Panc1 (cell line): ENCODE results near the gene SLC16A1. TPM values are rescaled to one million over a fixed set of nuclear protein-coding genes. Genes with fewer than 3 reads are reported as not detected.

Experiments
- ATAC-seq: fragments of 200-7000 bp; cut with Tn5 transposase; 2 replicates; pipeline ENCODE4 v1.9.1; 2020; ENCODE audit warnings: mild to moderate bottlenecking, moderate library complexity
- BruUV-seq: library from RNA; stranded (reverse); fragments of 400-500 nt; replicated peaks from 2 replicates; lab custom pipeline; 2021; lab: Mats Ljungman, UMichigan
- CTCF ChIA-PET: fragments of 300-600 bp; sonication (Branson Sonifier 250); formaldehyde crosslinking; loops from one replicate; lab custom pipeline; 2022; ENCODE audit warnings: antibody characterized with exemption; lab: Charles Lee
- POLR2A ChIA-PET: fragments of 300-600 bp; sonication (Branson Sonifier 250); formaldehyde crosslinking; loops from one replicate; lab custom pipeline; 2022; ENCODE audit warnings: antibody characterized with exemption; lab: Charles Lee
- DNase-seq: peaks from one replicate; pipeline ENCODE4 v3.0.0-alpha.2; 2010; ENCODE audit warnings: low read depth, low spot score
- H3K27ac ChIP-seq: 2 replicates; pipeline ENCODE4 v1.5.1; 2011; ENCODE audit warnings: mild to moderate bottlenecking, low read length, inconsistent platforms
- H3K27me3 ChIP-seq: fragments of 200-500 bp; sonication (Bioruptor generic); 2 replicates; pipeline ENCODE4 v1.6.0; 2014; ENCODE audit warnings: low read length, inconsistent platforms; ENCODE audit not compliant: control insufficient read depth, insufficient read depth
- H3K36me3 ChIP-seq: fragments of 200-500 bp; sonication (Bioruptor generic); 2 replicates; pipeline ENCODE4 v1.5.1; 2014; ENCODE audit warnings: inconsistent platforms, mild to moderate bottlenecking, low read length, moderate library complexity; ENCODE audit not compliant: control insufficient read depth, insufficient read depth
- H3K4me1 ChIP-seq: 2 replicates; pipeline ENCODE4 v1.5.1; 2011; ENCODE audit warnings: inconsistent platforms, mild to moderate bottlenecking, low read length, moderate library complexity; ENCODE audit not compliant: control insufficient read depth, insufficient read depth
- H3K4me3 ChIP-seq, 2 experiments: 2 replicates each; pipeline ENCODE4 v1.5.1; 2011 to 2012; ENCODE audit warnings: low read depth in 2 of 2, low read length in 2 of 2, mild to moderate bottlenecking in 2 of 2, inconsistent platforms in 1 of 2, moderate library complexity in 1 of 2
- H3K9me3 ChIP-seq: fragments of 200-500 bp; sonication (Bioruptor generic); 2 replicates; pipeline ENCODE4 v1.5.1; 2014; ENCODE audit warnings: low read depth, mild to moderate bottlenecking, inconsistent platforms, low read length, moderate library complexity; ENCODE audit not compliant: control insufficient read depth, insufficient read depth
- CTCF ChIP-seq: fragments of 450-650 bp; IDR thresholded peaks from 2 replicates; pipeline ENCODE4 v1.5.1; 2017; ENCODE audit warnings: mild to moderate bottlenecking
- POLR2AphosphoS5 ChIP-seq: IDR thresholded peaks from 2 replicates; pipeline ENCODE4 v1.6.1; 2012; ENCODE audit warnings: mild to moderate bottlenecking, low read depth, low read length, moderate library complexity
- REST ChIP-seq, 2 experiments: IDR thresholded peaks; 2 replicates each; pipeline ENCODE4 v1.6.1; 2011 to 2012; ENCODE audit warnings: low read depth in 2 of 2, control low read depth in 1 of 2, low read length in 1 of 2, mild to moderate bottlenecking in 1 of 2, moderate library complexity in 1 of 2; ENCODE audit not compliant: insufficient read depth in 1 of 2
- SIN3A ChIP-seq: IDR thresholded peaks from 2 replicates; pipeline ENCODE4 v1.6.1; 2012; ENCODE audit warnings: low read depth, mild to moderate bottlenecking, low read length, moderate library complexity, borderline replicate concordance; ENCODE audit not compliant: insufficient read depth
- TCF7L2 ChIP-seq: IDR thresholded peaks from 2 replicates; pipeline ENCODE4 v1.6.1; 2011; ENCODE audit warnings: mild to moderate bottlenecking, low read depth, low read length, inconsistent platforms
- in situ Hi-C: cut with HindIII; loops from 2 replicates; pipeline ENCODE4 v1.10.0; 2016; ENCODE audit warnings: low sequenced_read_pairs, low pct_unique_long_range_greater_than_20kb
- intact Hi-C: fragments of 100-400 bp; cut with micrococcal nuclease; formaldehyde crosslinking; loops from one replicate; pipeline ENCODE4 v1.10.0; 2022; ENCODE audit not compliant: unreplicated experiment
- total RNA-seq: library from RNA; stranded (reverse); gene quantifications from one replicate; pipeline ENCODE4 v1.2.1, GENCODE V29; 2021; ENCODE audit not compliant: unreplicated experiment

Gene SLC16A1
- total RNA-seq, 1 experiment from 2014 or later = 51.5 TPM

- H3K27me3 ChIP-seq = no peaks in the 10 kb centered on the region
- in situ Hi-C loops (no loop called here), intact Hi-C loops (loop anchor here (10.0 kb wide), 1 partner anchor 94 kb away; no protein-coding TSS in a partner anchor)
- no peaks in the 10 kb centered on the region for H3K36me3 ChIP-seq
- H3K4me3 ChIP-seq = no peak overlapping the region
- no peak overlapping the region for H3K27ac ChIP-seq
- BruUV-seq = no TSS peak
- DNase-seq (no peak), ATAC-seq (no peak)
- TF ChIP-seq REST (IDR thresholded peaks at IDR 0.05; ENCODE audit: insufficient read depth in 1 of 2, low read depth in 2 of 2, low read length in 1 of 2) = no peak
- no peak for TF ChIP-seq POLR2AphosphoS5
- no peak for TF ChIP-seq SIN3A
- no peak for TF ChIP-seq CTCF
- no peak for TF ChIP-seq TCF7L2
- ChIA-PET POLR2A (no interaction called here), CTCF (no interaction called here)
- peaks cover 5% of the 10 kb centered on the region for H3K4me1 ChIP-seq
- H3K9me3 ChIP-seq = no peaks in the 10 kb centered on the region
Measured at GRCh38 chr1:112950426-112950825, 5.6 kb downstream of the SLC16A1 start.

GRCh38 chr1:112946683-112947082, 9.3 kb downstream of the SLC16A1 start:
- intact Hi-C loops = no loop called here
- DNase-seq (no peak), ATAC-seq (no peak)
- Histone ChIP-seq H3K36me3 (no peaks in the 10 kb centered on the region), H3K27ac (no peak overlapping the region), H3K9me3 (no peaks in the 10 kb centered on the region), H3K27me3 (no peaks in the 10 kb centered on the region), H3K4me3 (no peak overlapping the region), H3K4me1 (no peaks in the 10 kb centered on the region; the same call in 1 of the 2 replicates)
- ChIA-PET POLR2A (no interaction called here), CTCF (no interaction called here)
- TF ChIP-seq REST (IDR thresholded peaks at IDR 0.05; ENCODE audit: insufficient read depth in 1 of 2, low read depth in 2 of 2, low read length in 1 of 2) (no peak), POLR2AphosphoS5 (no peak), CTCF (no peak), TCF7L2 (no peak), SIN3A (no peak)
- in situ Hi-C loops = no loop called here
- no TSS peak for BruUV-seq
